IMR-90 (cell line): ENCODE data around the gene KIF18B. TPM values are rescaled to one million over a fixed set of nuclear protein-coding genes. Genes with fewer than 3 reads are reported as not detected.

Source experiments
- ATAC-seq: fragments of 200-7000 bp; cut with Tn5 transposase; 2 replicates; pipeline ENCODE4 v1.9.1; 2020; ENCODE audit warnings: low read depth, mild to moderate bottlenecking, moderate library complexity
- BruUV-seq: library from RNA; stranded (reverse); fragments of 400-500 nt; replicated peaks from 2 replicates; lab custom pipeline; 2021; lab: Mats Ljungman, UMichigan
- CTCF ChIA-PET: fragments of 300-600 bp; formaldehyde crosslinking; extraction: SDS; loops from one replicate; lab custom pipeline; 2021; ENCODE audit warnings: antibody characterized with exemption; lab: Yijun Ruan, JAX
- POLR2A ChIA-PET: fragments of 300-600 bp; sonication (Branson Sonifier 250); formaldehyde crosslinking; loops from one replicate; lab custom pipeline; 2022; ENCODE audit warnings: antibody characterized with exemption; ENCODE audit not compliant: unreplicated experiment; lab: Charles Lee
- DNase-seq: peaks from one replicate; pipeline ENCODE4 v3.0.0; 2013
- H2AFZ ChIP-seq: replicated peaks from 2 replicates; pipeline ENCODE3; 2013; ENCODE audit warnings: low read length, mild to moderate bottlenecking; ENCODE audit not compliant: poor library complexity
- H2AK5ac ChIP-seq: 2 replicates; pipeline ENCODE4 v1.6.1; 2013; ENCODE audit warnings: low read depth, low read length, inconsistent platforms
- H2AK9ac ChIP-seq: replicated peaks from 2 replicates; pipeline ENCODE3; 2013; ENCODE audit warnings: mild to moderate bottlenecking, low read depth, low read length, moderate library complexity; ENCODE audit not compliant: poor library complexity
- H2BK120ac ChIP-seq: 2 replicates; pipeline ENCODE4 v1.6.1; 2013; ENCODE audit warnings: low read depth, low read length, inconsistent platforms
- H2BK15ac ChIP-seq: 3 replicates; pipeline ENCODE4 v1.6.1; 2013; ENCODE audit warnings: low read depth, low read length, inconsistent platforms
- H2BK20ac ChIP-seq: 2 replicates; pipeline ENCODE4 v1.6.1; 2013; ENCODE audit warnings: low read depth, mild to moderate bottlenecking, inconsistent platforms, low read length, moderate library complexity
- H2BK5ac ChIP-seq: 2 replicates; pipeline ENCODE4 v1.6.1; 2013; ENCODE audit warnings: mild to moderate bottlenecking, low read depth, low read length, inconsistent platforms; ENCODE audit not compliant: poor library complexity, severe bottlenecking
- H3K14ac ChIP-seq: replicated peaks from 2 replicates; pipeline ENCODE4 v1.6.1; 2013; ENCODE audit warnings: low read depth, low read length, inconsistent platforms
- H3K18ac ChIP-seq: 2 replicates; pipeline ENCODE4 v1.6.1; 2013; ENCODE audit warnings: low read depth, low read length, control low read depth
- H3K23ac ChIP-seq: 2 replicates; pipeline ENCODE4 v1.6.1; 2013; ENCODE audit warnings: low read depth, low read length, inconsistent platforms
- H3K27ac ChIP-seq: 2 replicates; pipeline ENCODE4 v1.5.1; 2013; ENCODE audit warnings: mild to moderate bottlenecking, control low read depth, low read length; ENCODE audit not compliant: insufficient read depth
- H3K27me3 ChIP-seq: 2 replicates; pipeline ENCODE4 v1.6.1; 2013; ENCODE audit warnings: low read length; ENCODE audit not compliant: control insufficient read depth, insufficient read depth
- H3K36me3 ChIP-seq: 2 replicates; pipeline ENCODE4 v1.6.1; 2013; ENCODE audit warnings: low read length, mixed read lengths; ENCODE audit not compliant: control insufficient read depth, insufficient read depth
- H3K4ac ChIP-seq: 2 replicates; pipeline ENCODE4 v1.6.1; 2013; ENCODE audit warnings: low read depth, low read length, inconsistent platforms
- H3K4me1 ChIP-seq: 2 replicates; pipeline ENCODE4 v1.6.1; 2013; ENCODE audit warnings: low read length, mixed read lengths; ENCODE audit not compliant: control insufficient read depth, insufficient read depth
- H3K4me2 ChIP-seq: 2 replicates; pipeline ENCODE4 v1.6.1; 2013; ENCODE audit warnings: low read depth, mild to moderate bottlenecking, control low read depth, low read length, moderate library complexity
- H3K4me3 ChIP-seq: 2 replicates; pipeline ENCODE4 v1.5.1; 2013; ENCODE audit warnings: low read depth, mild to moderate bottlenecking, control low read depth, low read length, moderate library complexity; ENCODE audit not compliant: insufficient read depth
- H3K56ac ChIP-seq: 2 replicates; pipeline ENCODE4 v1.6.1; 2013; ENCODE audit warnings: low read length, inconsistent platforms; ENCODE audit not compliant: insufficient read depth; ENCODE audit errors: extremely low read depth
- H3K79me1 ChIP-seq, 2 experiments: 2 replicates each; pipeline ENCODE4 v1.6.1; 2013; ENCODE audit warnings: low read length in 2 of 2, inconsistent platforms in 1 of 2, low read depth in 1 of 2
- H3K9ac ChIP-seq: 2 replicates; pipeline ENCODE4 v1.6.1; 2013; ENCODE audit warnings: low read depth, low read length, control low read depth
- H3K9me1 ChIP-seq: 2 replicates; pipeline ENCODE4 v1.6.1; 2013; ENCODE audit warnings: low read length, inconsistent platforms; ENCODE audit not compliant: insufficient read depth
- H3K9me3 ChIP-seq: 2 replicates; pipeline ENCODE4 v1.6.1; 2013; ENCODE audit warnings: low read length; ENCODE audit not compliant: control insufficient read depth, insufficient read depth
- H4K20me1 ChIP-seq: 2 replicates; pipeline ENCODE4 v1.6.1; 2013; ENCODE audit warnings: low read length, inconsistent platforms; ENCODE audit not compliant: insufficient read depth
- H4K5ac ChIP-seq: 2 replicates; pipeline ENCODE4 v1.6.1; 2013; ENCODE audit warnings: mild to moderate bottlenecking, low read depth, low read length, control low read depth
- H4K8ac ChIP-seq, 2 experiments: 2 replicates each; pipeline ENCODE4 v1.6.1; 2013; ENCODE audit warnings: low read depth in 2 of 2, low read length in 2 of 2, control low read depth in 1 of 2, inconsistent platforms in 1 of 2
- H4K91ac ChIP-seq: 2 replicates; pipeline ENCODE4 v1.6.1; 2013; ENCODE audit warnings: low read depth, low read length, inconsistent platforms; ENCODE audit not compliant: insufficient read depth
- BHLHE40 ChIP-seq: fragments of 150-350 bp; IDR thresholded peaks from 2 replicates; pipeline ENCODE4 v1.6.1; 2016; ENCODE audit warnings: mild to moderate bottlenecking, low read depth, low read length
- CEBPB ChIP-seq: IDR thresholded peaks from 2 replicates; pipeline ENCODE4 v1.6.1; 2012; ENCODE audit warnings: low read depth, low read length, improper control_type of control experiment
- CHD1 ChIP-seq: IDR thresholded peaks from 2 replicates; pipeline ENCODE4 v1.6.1; 2012; ENCODE audit warnings: low read depth, low read length, improper control_type of control experiment
- FOS ChIP-seq: fragments of 150-350 bp; IDR thresholded peaks from 2 replicates; pipeline ENCODE4 v1.6.1; 2016; ENCODE audit warnings: low read depth, low read length
- MXI1 ChIP-seq: IDR thresholded peaks from 2 replicates; pipeline ENCODE4 v1.6.1; 2012; ENCODE audit warnings: low read depth, mild to moderate bottlenecking, low read length, moderate library complexity, borderline replicate concordance
- NFE2L2 ChIP-seq: fragments of 150-350 bp; IDR thresholded peaks from 2 replicates; pipeline ENCODE4 v1.6.1; 2016; ENCODE audit warnings: low read depth, mild to moderate bottlenecking, low read length
- POLR2A ChIP-seq: IDR thresholded peaks from 2 replicates; pipeline ENCODE4 v1.6.1; 2012; ENCODE audit warnings: mild to moderate bottlenecking, low read depth, low read length
- RAD21 ChIP-seq: IDR thresholded peaks from 2 replicates; pipeline ENCODE4 v1.6.1; 2012; ENCODE audit warnings: low read length, improper control_type of control experiment
- RCOR1 ChIP-seq: IDR thresholded peaks from 2 replicates; pipeline ENCODE4 v1.6.1; 2012; ENCODE audit warnings: mild to moderate bottlenecking, low read length, improper control_type of control experiment; ENCODE audit not compliant: insufficient replicate concordance
- RFX5 ChIP-seq: IDR thresholded peaks from 2 replicates; pipeline ENCODE4 v1.8.0; 2012; ENCODE audit warnings: low read depth, mild to moderate bottlenecking, low read length, moderate library complexity
- WGBS, 2 experiments: methylation state at CpG; one replicate each; pipeline versions ENCODE4 v1.1.5 to v1.1.7; 2013; ENCODE audit warnings: missing lambda C conversion rate in 2 of 2; ENCODE audit not compliant: insufficient read length in 1 of 2; ENCODE audit errors: extremely low coverage in 2 of 2; 5-methylcytosine and 5-hydroxymethylcytosine counted together
- dilution Hi-C: fragments of 300-500 bp; cut with HindIII; formaldehyde crosslinking; loops from one replicate; pipeline ENCODE4 v1.14.3; 2018; ENCODE audit warnings: low sequenced_read_pairs; ENCODE audit not compliant: unreplicated experiment
- in situ Hi-C: fragments of 300-500 bp; cut with MboI; formaldehyde crosslinking; loops from 3 replicates; pipeline ENCODE4 v1.14.3; 2019; ENCODE audit warnings: low sequenced_read_pairs, inconsistent platforms, mixed read lengths
- intact Hi-C: fragments of 100-400 bp; cut with micrococcal nuclease; formaldehyde crosslinking; loops from 2 replicates; pipeline ENCODE4 v1.10.0; 2022
- polyA plus RNA-seq, 3 experiments: library from polyadenylated mRNA; depleted of rRNA; stranded (reverse); fragments of >200 nt; gene quantifications; 2 replicates each; pipeline ENCODE4 v1.2.3, GENCODE V29; 2012; ENCODE audit warnings: low replicate concordance in 1 of 3
- total RNA-seq: library from RNA; depleted of rRNA; stranded (reverse); fragments of >200 nt; gene quantifications from 2 replicates; pipeline ENCODE4 v1.2.3, GENCODE V29; 2012
- TF ChIP-seq, protein P1 (sequence below): fragments of 150-350 bp; IDR thresholded peaks from 2 replicates; pipeline ENCODE4 v1.6.1; 2017; ENCODE audit warnings: mild to moderate bottlenecking, antibody characterized with exemption, low read length, low read depth
- TF ChIP-seq, protein P2 (sequence below): fragments of 150-350 bp; IDR thresholded peaks from 2 replicates; pipeline ENCODE4 v1.6.1; 2016; ENCODE audit warnings: low read depth, mild to moderate bottlenecking, low read length, moderate library complexity, borderline replicate concordance
- TF ChIP-seq, protein P3 (sequence below): conservative IDR thresholded peaks from 2 replicates; pipeline ENCODE4 v1.5.1; 2012; ENCODE audit warnings: mild to moderate bottlenecking, low read depth, low read length, improper control_type of control experiment

Gene KIF18B
- total and polyA plus RNA-seq, 2 of the 4 experiments (the other 2 are of a cell fraction) = 1.3 to 16.0 TPM

DNA sequence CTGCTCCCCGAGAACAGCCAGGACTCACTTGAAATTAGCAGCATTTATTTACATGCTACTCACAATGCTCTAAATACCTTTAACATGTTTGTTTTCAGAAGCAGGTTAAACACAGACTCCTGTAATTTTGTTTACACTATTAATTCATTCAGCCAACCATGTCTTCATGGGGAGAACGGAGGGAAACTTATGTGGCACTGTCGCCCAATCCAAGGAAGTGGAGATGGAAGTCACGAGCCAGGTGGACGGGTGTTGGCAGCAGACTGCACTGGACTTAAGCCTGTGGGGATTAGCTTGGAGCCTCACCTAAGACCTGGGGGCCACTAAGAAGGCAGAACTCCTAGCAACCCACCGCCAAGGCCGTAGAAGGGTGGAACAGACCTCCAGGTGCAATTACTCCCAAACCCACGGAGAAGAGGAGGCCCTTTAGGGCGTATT is 23.4 kb downstream of the KIF18B start (continued):
- no peak for TF ChIP-seq RFX5
- TF ChIP-seq CEBPB = no peak
- no peak for TF ChIP-seq CHD1
- no peak for TF ChIP-seq FOS

DNA sequence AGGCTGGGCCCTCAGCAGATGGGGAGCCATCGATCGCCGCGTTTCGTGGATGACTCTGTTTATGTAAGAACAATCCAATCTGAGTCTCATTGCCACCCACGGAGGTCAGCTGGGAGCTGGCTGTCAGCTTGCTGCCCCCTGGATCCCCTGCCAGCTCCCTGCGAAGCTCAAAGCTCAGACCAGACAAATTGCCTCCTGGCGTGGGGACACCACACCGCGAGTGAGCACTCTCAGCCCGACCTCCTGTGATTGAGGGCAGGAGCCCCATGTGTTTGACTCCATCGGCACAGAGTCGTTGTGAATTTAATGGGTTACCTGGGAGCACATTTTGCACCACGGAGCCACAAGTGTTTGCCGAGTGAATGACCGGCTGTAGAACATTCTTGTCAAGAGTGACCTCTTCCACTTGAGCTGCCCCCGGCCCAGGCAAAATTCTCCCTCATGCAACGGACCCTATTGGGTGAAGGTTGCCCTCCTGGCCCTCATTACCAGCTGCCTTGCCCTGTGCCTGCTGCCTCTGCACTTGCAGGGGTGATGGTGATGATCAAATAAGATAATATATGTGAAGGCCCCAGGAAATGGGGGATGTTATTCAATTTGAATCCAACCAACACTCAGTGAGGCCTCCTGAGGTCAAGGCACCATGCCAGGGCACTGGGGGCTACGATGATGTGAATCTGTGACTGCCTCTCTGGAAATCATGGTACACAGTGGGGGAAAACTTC is 24.7 kb downstream of the KIF18B start:
- Histone ChIP-seq H3K9ac (no peak overlapping the region), H3K4me1 (no peaks in the 10 kb centered on the region), H3K79me1 (no peaks in the 10 kb centered on the region), H2BK15ac (no peak overlapping the region), H3K4me3 (no peak overlapping the region), H3K9me1 (no peaks in the 10 kb centered on the region), H3K18ac (no peak overlapping the region), H2AK9ac (no peak overlapping the region), H3K27me3 (peaks cover 5% of the 10 kb centered on the region; the same call in 1 of the 2 replicates), H3K23ac (no peak overlapping the region), H2BK5ac (no peak overlapping the region), H3K4me2 (no peak overlapping the region), H3K9me3 (no peaks in the 10 kb centered on the region), H4K5ac (no peak overlapping the region), H3K27ac (no peak overlapping the region), H4K20me1 (no peaks in the 10 kb centered on the region), H3K4ac (no peak overlapping the region), H3K56ac (no peak overlapping the region), H4K8ac (no peak overlapping the region), H3K14ac (no peak overlapping the region), H2BK20ac (no peak overlapping the region), H2AFZ (peak overlapping the region; percentile 43), H4K91ac (no peak overlapping the region), H2AK5ac (no peak overlapping the region), H3K36me3 (peaks cover 10% of the 10 kb centered on the region), H2BK120ac (no peak overlapping the region)
- intact Hi-C loops (no loop called here), dilution Hi-C loops (no loop called here), in situ Hi-C loops (no loop called here)
- POLR2A ChIA-PET = no interaction called here
- ATAC-seq (no peak), DNase-seq (no peak)
- 68% methylated on average over 8 of the region's 19 CpGs; no CpG with 5 or more reads in 1 of the 2 experiments for WGBS, 2 experiments
- CTCF ChIA-PET = interaction anchor here (6.6 kb wide), 1 partner anchor 98 kb away, joined by 62 read pairs; no protein-coding TSS in a partner anchor
- no TSS peak for BruUV-seq
- TF ChIP-seq NFE2L2 = no peak
- no peak for TF ChIP-seq MXI1
- TF ChIP-seq RCOR1 = no peak
- no peak for TF ChIP-seq RFX5
- TF ChIP-seq, protein P1, sequence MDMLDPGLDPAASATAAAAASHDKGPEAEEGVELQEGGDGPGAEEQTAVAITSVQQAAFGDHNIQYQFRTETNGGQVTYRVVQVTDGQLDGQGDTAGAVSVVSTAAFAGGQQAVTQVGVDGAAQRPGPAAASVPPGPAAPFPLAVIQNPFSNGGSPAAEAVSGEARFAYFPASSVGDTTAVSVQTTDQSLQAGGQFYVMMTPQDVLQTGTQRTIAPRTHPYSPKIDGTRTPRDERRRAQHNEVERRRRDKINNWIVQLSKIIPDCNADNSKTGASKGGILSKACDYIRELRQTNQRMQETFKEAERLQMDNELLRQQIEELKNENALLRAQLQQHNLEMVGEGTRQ = no peak
- no peak for TF ChIP-seq BHLHE40
- TF ChIP-seq POLR2A = no peak
- no peak for TF ChIP-seq CHD1
- no peak for TF ChIP-seq RAD21
- no peak for TF ChIP-seq CEBPB
- TF ChIP-seq, protein P2, sequence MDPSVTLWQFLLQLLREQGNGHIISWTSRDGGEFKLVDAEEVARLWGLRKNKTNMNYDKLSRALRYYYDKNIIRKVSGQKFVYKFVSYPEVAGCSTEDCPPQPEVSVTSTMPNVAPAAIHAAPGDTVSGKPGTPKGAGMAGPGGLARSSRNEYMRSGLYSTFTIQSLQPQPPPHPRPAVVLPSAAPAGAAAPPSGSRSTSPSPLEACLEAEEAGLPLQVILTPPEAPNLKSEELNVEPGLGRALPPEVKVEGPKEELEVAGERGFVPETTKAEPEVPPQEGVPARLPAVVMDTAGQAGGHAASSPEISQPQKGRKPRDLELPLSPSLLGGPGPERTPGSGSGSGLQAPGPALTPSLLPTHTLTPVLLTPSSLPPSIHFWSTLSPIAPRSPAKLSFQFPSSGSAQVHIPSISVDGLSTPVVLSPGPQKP = no peak
- TF ChIP-seq, protein P3, sequence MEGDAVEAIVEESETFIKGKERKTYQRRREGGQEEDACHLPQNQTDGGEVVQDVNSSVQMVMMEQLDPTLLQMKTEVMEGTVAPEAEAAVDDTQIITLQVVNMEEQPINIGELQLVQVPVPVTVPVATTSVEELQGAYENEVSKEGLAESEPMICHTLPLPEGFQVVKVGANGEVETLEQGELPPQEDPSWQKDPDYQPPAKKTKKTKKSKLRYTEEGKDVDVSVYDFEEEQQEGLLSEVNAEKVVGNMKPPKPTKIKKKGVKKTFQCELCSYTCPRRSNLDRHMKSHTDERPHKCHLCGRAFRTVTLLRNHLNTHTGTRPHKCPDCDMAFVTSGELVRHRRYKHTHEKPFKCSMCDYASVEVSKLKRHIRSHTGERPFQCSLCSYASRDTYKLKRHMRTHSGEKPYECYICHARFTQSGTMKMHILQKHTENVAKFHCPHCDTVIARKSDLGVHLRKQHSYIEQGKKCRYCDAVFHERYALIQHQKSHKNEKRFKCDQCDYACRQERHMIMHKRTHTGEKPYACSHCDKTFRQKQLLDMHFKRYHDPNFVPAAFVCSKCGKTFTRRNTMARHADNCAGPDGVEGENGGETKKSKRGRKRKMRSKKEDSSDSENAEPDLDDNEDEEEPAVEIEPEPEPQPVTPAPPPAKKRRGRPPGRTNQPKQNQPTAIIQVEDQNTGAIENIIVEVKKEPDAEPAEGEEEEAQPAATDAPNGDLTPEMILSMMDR = no peak
